Measurements from ENCODE around the gene REG4. TPM values are rescaled to one million over a fixed set of nuclear protein-coding genes. Genes with fewer than 3 reads are reported as not detected.

The REG4 gene
- total and polyA plus RNA-seq, 2 donors (not counting 1 experiment from before 2014, with no cell fraction given) = not detected

GRCh38 chr1:119828266-119828665 lies 17.0 kb upstream of the REG4 start:
- POLR2A ChIA-PET = no interaction called here
- intact Hi-C loops (cut with micrococcal nuclease) = no loop called here
- ATAC-seq (ENCODE audit: low read depth) = no peak
- no peak overlapping the region for H3K9ac ChIP-seq (ENCODE audit: low read length)
- no peak for TF ChIP-seq CTCF (IDR thresholded peaks at IDR 0.05)
- TF ChIP-seq EZH2 (IDR thresholded peaks at IDR 0.05; ENCODE audit: borderline replicate concordance, insufficient read depth, low read depth, low read length, poor library complexity, severe bottlenecking) = no peak
- no peaks in the 10 kb centered on the region for H3K4me1 ChIP-seq (ENCODE audit: control insufficient read depth in 2 of 2, insufficient read depth in 2 of 2, low read length in 2 of 2)
- CTCF ChIA-PET = no interaction called here
- H2AFZ ChIP-seq (ENCODE audit: insufficient read depth, low read depth, low read length, poor library complexity, severe bottlenecking) = no peak overlapping the region
- Mint-ChIP-seq H3K4me3 (no peak overlapping the region), H3K27ac (no peak overlapping the region), H3K27me3 (peaks cover 20% of the 10 kb centered on the region), H3K4me1 (no peaks in the 10 kb centered on the region), H3K9me3 (ENCODE audit: insufficient read depth) (peaks cover 4% of the 10 kb centered on the region)
- H3K4me2 ChIP-seq (replicated peaks; ENCODE audit: low read depth, low read length, poor library complexity, severe bottlenecking) = no peak overlapping the region
- no peak overlapping the region for H3K4me3 ChIP-seq (ENCODE audit: control extremely low read depth in 1 of 5, extremely low read depth in 1 of 5, insufficient read depth in 1 of 5, low read depth in 2 of 5, low read length in 4 of 5)
- no peaks in the 10 kb centered on the region for H3K27me3 ChIP-seq (replicated peaks in 1 of 4; ENCODE audit: control extremely low read depth in 1 of 4, control insufficient read depth in 3 of 4, insufficient read depth in 4 of 4, low read length in 3 of 4)
- H3K9me3 ChIP-seq (ENCODE audit: control extremely low read depth in 1 of 3, control insufficient read depth in 2 of 3, insufficient read depth in 1 of 3, low read length in 2 of 3) = no peaks in the 10 kb centered on the region
- no peaks in the 10 kb centered on the region for H4K20me1 ChIP-seq (ENCODE audit: control insufficient read depth, insufficient read depth, low read length, poor library complexity, severe bottlenecking)
- no peak overlapping the region for H3K27ac ChIP-seq (ENCODE audit: low read length in 2 of 2)
- H3K36me3 ChIP-seq (replicated peaks in 1 of 2; ENCODE audit: control extremely low read depth in 1 of 2, control insufficient read depth in 1 of 2, extremely low read depth in 1 of 2, insufficient read depth in 2 of 2, low read length in 1 of 2) = no peaks in the 10 kb centered on the region
- no peak for DNase-seq
- WGBS (ENCODE audit: insufficient coverage) = no CpG with 5 or more reads among the region's 3 CpGs
- no peaks in the 10 kb centered on the region for H3K79me2 ChIP-seq (ENCODE audit: control insufficient read depth, insufficient read depth, low read length)

- intact Hi-C loops (cut with micrococcal nuclease) = no loop called here
- 80% methylated on average over 1 of the region's 1 CpG for WGBS (ENCODE audit: insufficient coverage)
- no peaks in the 10 kb centered on the region for H3K36me3 ChIP-seq (replicated peaks in 1 of 2; ENCODE audit: control extremely low read depth in 1 of 2, control insufficient read depth in 1 of 2, extremely low read depth in 1 of 2, insufficient read depth in 2 of 2, low read length in 1 of 2)
- no peaks in the 10 kb centered on the region for H3K4me1 Mint-ChIP-seq
- ChIA-PET POLR2A (no interaction called here), CTCF (interaction anchor here (0.9 kb wide), 1 partner anchor 18 kb away, joined by 4 read pairs; no protein-coding TSS in a partner anchor)
- no peak for DNase-seq
- no peak overlapping the region for H2AFZ ChIP-seq (ENCODE audit: insufficient read depth, low read depth, low read length, poor library complexity, severe bottlenecking)
- no peak for ATAC-seq (ENCODE audit: low read depth)
- H3K4me2 ChIP-seq (replicated peaks; ENCODE audit: low read depth, low read length, poor library complexity, severe bottlenecking) = no peak overlapping the region
- no peak overlapping the region for H3K4me3 Mint-ChIP-seq
- no peaks in the 10 kb centered on the region for H3K4me1 ChIP-seq (ENCODE audit: control insufficient read depth in 2 of 2, insufficient read depth in 2 of 2, low read length in 2 of 2)
- no peak overlapping the region for H3K4me3 ChIP-seq (ENCODE audit: control extremely low read depth in 1 of 5, extremely low read depth in 1 of 5, insufficient read depth in 1 of 5, low read depth in 2 of 5, low read length in 4 of 5)
- no peaks in the 10 kb centered on the region for H3K79me2 ChIP-seq (ENCODE audit: control insufficient read depth, insufficient read depth, low read length)
- H4K20me1 ChIP-seq (ENCODE audit: control insufficient read depth, insufficient read depth, low read length, poor library complexity, severe bottlenecking) = no peaks in the 10 kb centered on the region
- no peak overlapping the region for H3K27ac ChIP-seq (ENCODE audit: low read length in 2 of 2)
- no peak overlapping the region for H3K27ac Mint-ChIP-seq
- peaks cover 0 to 1% (median 0%) of the 10 kb centered on the region in 3 donors for H3K9me3 ChIP-seq (ENCODE audit: control extremely low read depth in 1 of 3, control insufficient read depth in 2 of 3, insufficient read depth in 1 of 3, low read length in 2 of 3)
- H3K27me3 ChIP-seq (replicated peaks in 1 of 4; ENCODE audit: control extremely low read depth in 1 of 4, control insufficient read depth in 3 of 4, insufficient read depth in 4 of 4, low read length in 3 of 4) = peaks cover 0 to 7% (median 0%) of the 10 kb centered on the region in 4 experiments
- no peak for TF ChIP-seq EZH2 (IDR thresholded peaks at IDR 0.05; ENCODE audit: borderline replicate concordance, insufficient read depth, low read depth, low read length, poor library complexity, severe bottlenecking)
- no peak for TF ChIP-seq CTCF (IDR thresholded peaks at IDR 0.05)
- peaks cover 4% of the 10 kb centered on the region for H3K9me3 Mint-ChIP-seq (ENCODE audit: insufficient read depth)
- H3K9ac ChIP-seq (ENCODE audit: low read length) = no peak overlapping the region
- peaks cover 28% of the 10 kb centered on the region for H3K27me3 Mint-ChIP-seq
Observed at GRCh38 chr1:119827010-119827409, 15.8 kb upstream of the REG4 start.

All from B cell (primary cell).